Rectal smooth muscle tissue (tissue), 1 donor: Measurements from ENCODE around the gene PRKCZ.

ENCODE experiments used
- H3K27ac ChIP-seq: one replicate; pipeline ENCODE4 v1.7.0; 2013; ENCODE audit warnings: low read depth, low read length, inconsistent platforms
- H3K27me3 ChIP-seq: one replicate; pipeline ENCODE4 v1.7.0; 2013; ENCODE audit warnings: low read length; ENCODE audit not compliant: control insufficient read depth, insufficient read depth
- H3K36me3 ChIP-seq: one replicate; pipeline ENCODE4 v1.7.0; 2013; ENCODE audit warnings: low read length; ENCODE audit not compliant: control insufficient read depth, insufficient read depth
- H3K4me1 ChIP-seq: one replicate; pipeline ENCODE4 v1.7.0; 2013; ENCODE audit warnings: low read length; ENCODE audit not compliant: control insufficient read depth, insufficient read depth
- H3K4me3 ChIP-seq: one replicate; pipeline ENCODE4 v1.7.0; 2013; ENCODE audit warnings: low read length
- H3K9ac ChIP-seq: one replicate; pipeline ENCODE4 v1.7.0; 2013; ENCODE audit warnings: low read length

PRKCZ gene

GRCh38 chr1:2052054-2052679, 2.0 kb downstream of the PRKCZ start:
- Histone ChIP-seq H3K4me1 (no peaks in the 10 kb centered on the region), H3K9ac (no peak overlapping the region), H3K4me3 (no peak overlapping the region), H3K27ac (no peak overlapping the region), H3K27me3 (peaks cover 5% of the 10 kb centered on the region), H3K36me3 (no peaks in the 10 kb centered on the region)

DNA sequence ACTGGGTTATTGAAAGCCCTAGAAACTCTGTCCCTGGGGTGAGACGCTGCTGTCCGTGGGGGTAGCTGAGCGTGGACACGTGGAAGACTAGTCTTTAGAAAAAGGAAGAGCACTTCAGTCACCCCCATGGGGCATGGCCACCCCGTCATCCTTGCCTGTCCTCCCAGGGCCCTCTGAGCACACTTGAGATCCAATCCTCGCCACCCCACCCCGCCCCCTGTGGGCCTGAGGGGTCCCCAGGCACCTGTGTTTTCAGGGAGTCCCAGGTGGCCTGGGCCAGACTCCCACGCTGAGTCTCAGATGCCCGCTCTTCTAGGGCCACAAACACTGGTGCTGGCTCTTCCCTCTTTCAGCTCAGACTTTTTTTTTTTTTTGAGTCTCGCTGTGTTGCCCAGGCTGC, 2.5 kb downstream of the PRKCZ start:
- H3K27ac ChIP-seq: no peak overlapping the region
- peaks cover 4% of the 10 kb centered on the region for H3K27me3 ChIP-seq
- H3K9ac ChIP-seq: no peak overlapping the region
- H3K36me3 ChIP-seq: no peaks in the 10 kb centered on the region
- H3K4me1 ChIP-seq: no peaks in the 10 kb centered on the region
- H3K4me3 ChIP-seq: no peak overlapping the region

DNA sequence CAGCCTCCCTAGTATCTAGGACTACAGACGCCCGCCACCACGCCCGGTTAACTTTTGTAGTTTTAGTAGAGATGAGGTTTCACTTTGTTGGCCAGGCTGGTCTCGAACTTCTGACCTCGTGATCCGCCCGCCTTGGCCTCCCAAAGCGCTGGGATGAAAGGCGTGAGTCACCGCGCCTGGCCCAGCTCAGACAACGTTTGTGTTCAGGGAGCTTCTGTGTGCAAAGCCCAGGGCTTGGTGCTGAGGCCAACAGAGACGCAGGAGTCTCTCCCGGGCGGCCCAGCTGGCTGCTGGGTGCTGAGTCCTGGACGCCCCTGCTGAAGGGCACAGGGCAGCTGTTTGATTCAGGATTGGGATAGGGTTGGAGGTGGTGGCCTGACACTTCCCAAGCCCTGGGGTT, 3.0 kb downstream of the PRKCZ start:
- no peaks in the 10 kb centered on the region for H3K4me1 ChIP-seq
- H3K9ac ChIP-seq: no peak overlapping the region
- no peak overlapping the region for H3K27ac ChIP-seq
- no peaks in the 10 kb centered on the region for H3K36me3 ChIP-seq
- peaks cover 3% of the 10 kb centered on the region for H3K27me3 ChIP-seq
- no peak overlapping the region for H3K4me3 ChIP-seq

DNA sequence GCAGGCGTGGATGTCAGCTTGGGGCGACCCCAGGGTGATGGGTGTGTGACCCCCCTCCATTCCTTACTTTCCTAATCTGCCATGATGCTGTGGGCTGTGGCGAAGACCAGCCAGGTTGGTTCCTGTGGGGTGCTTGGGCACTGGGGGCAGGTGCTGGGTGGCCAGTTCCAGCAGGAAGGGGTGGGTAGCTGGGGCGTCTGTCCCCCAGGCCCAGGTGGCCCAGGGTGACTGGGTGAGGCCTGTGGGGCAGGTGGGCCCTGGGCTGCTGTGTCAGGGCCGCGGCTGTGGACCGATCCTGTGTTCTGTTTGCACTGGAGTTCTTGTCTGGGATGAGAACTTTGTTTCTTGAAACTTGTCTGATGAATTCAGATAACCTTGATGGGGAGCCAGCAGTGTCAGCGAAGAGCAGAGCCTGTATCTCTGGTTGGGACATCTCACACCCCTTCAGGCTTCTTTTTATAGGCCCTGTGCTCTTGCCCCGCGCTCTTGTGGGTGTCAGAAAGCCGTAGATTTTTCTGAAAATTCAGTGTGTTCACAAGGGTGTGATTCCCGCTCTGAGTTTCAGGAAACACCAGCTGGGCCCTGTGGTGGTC, 3.7 kb downstream of the PRKCZ start:
- H3K27ac ChIP-seq: no peak overlapping the region
- no peak overlapping the region for H3K9ac ChIP-seq
- H3K36me3 ChIP-seq: no peaks in the 10 kb centered on the region
- no peak overlapping the region for H3K4me3 ChIP-seq
- no peaks in the 10 kb centered on the region for H3K27me3 ChIP-seq
- H3K4me1 ChIP-seq: no peaks in the 10 kb centered on the region

GRCh38 chr1:2054560-2054959, 4.3 kb downstream of the PRKCZ start:
- no peaks in the 10 kb centered on the region for H3K27me3 ChIP-seq
- no peak overlapping the region for H3K27ac ChIP-seq

DNA sequence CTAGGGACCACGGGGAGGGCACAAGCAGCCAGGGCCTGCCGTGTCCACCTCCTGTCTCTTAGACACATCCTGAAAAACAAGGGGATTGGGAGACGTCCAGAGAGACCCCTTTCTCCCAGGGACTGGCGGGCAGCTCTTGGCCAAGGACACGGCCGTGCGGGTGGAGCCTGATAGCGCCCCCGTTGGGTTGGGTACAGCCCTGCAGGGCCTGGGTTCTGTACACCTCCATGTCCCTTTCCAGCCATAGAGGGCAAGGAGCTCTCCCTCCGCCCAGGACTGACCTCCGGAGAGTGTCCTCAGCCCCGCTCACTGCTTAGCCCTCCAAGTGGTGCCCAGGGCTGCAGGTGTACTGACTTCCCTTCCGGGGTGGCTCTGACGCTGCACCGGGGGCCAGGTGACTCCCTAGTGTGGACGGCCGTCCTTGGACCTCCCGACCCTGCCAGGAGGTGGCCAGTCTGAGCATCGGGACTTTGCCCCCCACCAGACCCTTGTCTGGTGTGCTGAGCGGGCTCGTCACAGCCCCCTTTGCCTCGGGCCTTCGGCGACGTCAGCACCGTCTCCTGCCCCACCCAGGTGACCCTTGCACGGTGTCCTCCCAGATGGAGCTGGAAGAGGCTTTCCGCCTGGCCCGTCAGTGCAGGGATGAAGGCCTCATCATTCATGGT, 5.8 kb downstream of the PRKCZ start:
- no peaks in the 10 kb centered on the region for H3K36me3 ChIP-seq
- H3K4me1 ChIP-seq: no peaks in the 10 kb centered on the region
- no peak overlapping the region for H3K27ac ChIP-seq
- no peak overlapping the region for H3K9ac ChIP-seq
- H3K27me3 ChIP-seq: no peaks in the 10 kb centered on the region
- no peak overlapping the region for H3K4me3 ChIP-seq

More at GRCh38 chr1:2054560-2054959, 4.3 kb downstream of the PRKCZ start:
- H3K4me1 ChIP-seq: no peaks in the 10 kb centered on the region
- no peak overlapping the region for H3K9ac ChIP-seq
- H3K36me3 ChIP-seq: no peaks in the 10 kb centered on the region
- H3K4me3 ChIP-seq: no peak overlapping the region

- Histone ChIP-seq H3K4me3 (no peak overlapping the region), H3K27me3 (no peaks in the 10 kb centered on the region), H3K9ac (no peak overlapping the region), H3K27ac (no peak overlapping the region), H3K36me3 (no peaks in the 10 kb centered on the region), H3K4me1 (no peaks in the 10 kb centered on the region)
Observed at GRCh38 chr1:2056955-2057590, 6.9 kb downstream of the PRKCZ start.

DNA sequence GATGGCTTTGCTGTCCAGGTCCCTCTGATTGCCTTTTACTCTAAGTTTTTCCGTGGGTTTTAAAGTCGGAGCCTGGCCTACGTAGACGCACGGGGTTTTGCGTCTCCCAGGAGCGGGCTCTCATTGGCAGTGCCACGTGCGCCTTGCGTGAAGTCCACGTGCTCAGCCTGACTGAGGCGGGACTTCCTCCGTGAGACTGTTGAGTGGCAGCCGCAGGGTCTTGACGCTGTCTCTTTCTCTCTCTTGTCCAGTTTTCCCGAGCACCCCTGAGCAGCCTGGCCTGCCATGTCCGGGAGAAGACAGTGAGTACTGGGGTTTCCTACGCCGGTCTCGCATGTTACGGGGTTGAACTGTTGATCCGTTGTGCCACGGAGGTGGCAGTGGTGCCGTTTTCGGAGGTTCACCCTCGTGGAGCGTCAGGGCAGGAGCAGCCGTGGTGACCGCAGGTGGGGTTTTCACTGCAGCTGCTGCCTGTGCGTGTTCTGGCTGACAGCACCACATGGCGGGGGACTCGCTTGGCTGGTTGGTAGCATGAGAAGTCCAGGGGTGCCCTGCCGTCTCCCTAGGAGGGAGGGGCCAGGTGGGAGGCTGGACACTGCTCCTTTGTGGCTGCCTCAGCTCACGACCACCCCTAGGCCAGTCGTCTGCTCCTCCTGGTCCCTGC, 9.2 kb downstream of the PRKCZ start:
- Histone ChIP-seq H3K4me3 (no peak overlapping the region), H3K27ac (no peak overlapping the region), H3K36me3 (no peaks in the 10 kb centered on the region), H3K4me1 (no peaks in the 10 kb centered on the region), H3K9ac (no peak overlapping the region), H3K27me3 (no peaks in the 10 kb centered on the region)

- Histone ChIP-seq H3K27ac (no peak overlapping the region), H3K27me3 (no peaks in the 10 kb centered on the region), H3K9ac (no peak overlapping the region), H3K4me1 (no peaks in the 10 kb centered on the region), H3K4me3 (no peak overlapping the region), H3K36me3 (no peaks in the 10 kb centered on the region)
Observed at GRCh38 chr1:2060072-2060471, 9.9 kb downstream of the PRKCZ start.

GRCh38 chr1:2060535-2060934, 10.3 kb downstream of the PRKCZ start:
- H3K27ac ChIP-seq: no peak overlapping the region

DNA sequence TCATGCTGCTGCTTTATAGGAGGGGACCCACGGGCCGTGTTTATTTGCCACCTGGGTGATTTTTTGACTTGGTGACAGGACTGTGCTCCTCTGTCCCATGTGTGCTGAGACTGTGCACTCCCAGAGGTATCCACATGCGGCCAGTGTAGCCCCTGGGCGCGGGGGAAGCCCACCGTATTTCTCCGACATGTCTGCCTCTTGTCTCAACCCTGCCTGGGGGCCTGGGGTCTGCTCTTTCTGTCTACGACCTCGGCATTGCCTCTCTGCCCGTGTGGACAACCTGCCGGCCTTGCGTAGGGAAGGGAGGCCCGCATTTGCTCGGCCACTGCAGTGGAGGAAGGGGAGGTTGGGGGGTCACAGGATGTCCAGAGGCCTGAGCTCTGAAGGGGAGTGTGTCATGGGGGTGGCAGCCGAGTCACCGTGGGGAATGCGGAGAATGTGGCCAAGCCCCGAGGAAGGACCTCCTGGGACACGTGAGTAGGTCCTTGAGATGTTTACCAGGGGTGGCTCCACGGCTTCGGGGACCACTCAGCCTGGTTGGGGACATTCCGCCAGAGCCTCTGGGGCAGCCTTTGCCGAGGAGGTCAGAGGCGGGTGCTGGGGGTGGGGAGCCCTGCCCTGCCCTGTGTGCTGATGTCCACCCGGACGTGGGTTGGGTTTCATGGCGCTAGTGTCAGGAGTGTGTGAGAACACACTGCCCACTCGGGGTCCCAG, 11.0 kb downstream of the PRKCZ start:
- Histone ChIP-seq H3K4me3 (no peak overlapping the region), H3K27me3 (no peaks in the 10 kb centered on the region), H3K9ac (no peak overlapping the region), H3K27ac (no peak overlapping the region), H3K4me1 (no peaks in the 10 kb centered on the region), H3K36me3 (no peaks in the 10 kb centered on the region)

More at GRCh38 chr1:2060535-2060934, 10.3 kb downstream of the PRKCZ start:
- Histone ChIP-seq H3K27me3 (no peaks in the 10 kb centered on the region), H3K36me3 (no peaks in the 10 kb centered on the region), H3K9ac (no peak overlapping the region), H3K4me1 (no peaks in the 10 kb centered on the region), H3K4me3 (no peak overlapping the region)

GRCh38 chr1:2065699-2066098, 15.5 kb downstream of the PRKCZ start:
- H3K27me3 ChIP-seq: no peaks in the 10 kb centered on the region
- no peak overlapping the region for H3K4me3 ChIP-seq
- no peaks in the 10 kb centered on the region for H3K36me3 ChIP-seq
- H3K4me1 ChIP-seq: no peaks in the 10 kb centered on the region
- H3K27ac ChIP-seq: no peak overlapping the region
- no peak overlapping the region for H3K9ac ChIP-seq
